Activated CD8-positive, alpha-beta T cell treated with anti-CD3 and anti-CD28 coated beads, Interleukin-2, amount 10 ng/mL, durations not matched to agents 7 days and 5 days (primary cell): ENCODE measurements around the gene PRSS38. TPM values are rescaled to one million over a fixed set of nuclear protein-coding genes. Genes with fewer than 3 reads are reported as not detected.

ENCODE experiments used
- ATAC-seq: fragments of 150-1000 bp; cut with Tn5 transposase; one replicate; pipeline ENCODE4 v1.10.0; 2021; ENCODE audit warnings: moderate library complexity
- CTCF ChIA-PET: fragments of 350-600 bp; sonication (Branson Sonifier 250); formaldehyde crosslinking; loops from one replicate; lab custom pipeline; 2021; ENCODE audit warnings: antibody characterized with exemption; lab: Charles Lee
- POLR2A ChIA-PET: fragments of 350-600 bp; sonication (Branson Sonifier 250); formaldehyde crosslinking; loops from one replicate; lab custom pipeline; 2021; ENCODE audit warnings: antibody characterized with exemption; lab: Charles Lee
- DNase-seq: peaks from one replicate; pipeline ENCODE4 v3.0.0-alpha.2; 2020
- H3K27ac Mint-ChIP-seq: one replicate; pipeline ENCODE4 v1.8.0; 2021; ENCODE audit warnings: mild to moderate bottlenecking, mixed read lengths
- H3K27me3 Mint-ChIP-seq: one replicate; pipeline ENCODE4 v1.8.0; 2021; ENCODE audit warnings: low read depth, mixed read lengths
- H3K36me3 Mint-ChIP-seq: one replicate; pipeline ENCODE4 v1.8.0; 2021; ENCODE audit warnings: low read depth, mixed read lengths
- H3K4me1 Mint-ChIP-seq: one replicate; pipeline ENCODE4 v1.8.0; 2021; ENCODE audit warnings: low read depth, mixed read lengths
- H3K4me3 Mint-ChIP-seq: one replicate; pipeline ENCODE4 v1.8.0; 2021; ENCODE audit warnings: mild to moderate bottlenecking, mixed read lengths
- H3K9me3 Mint-ChIP-seq: one replicate; pipeline ENCODE4 v1.8.0; 2022; ENCODE audit warnings: mixed read lengths; ENCODE audit not compliant: insufficient read depth
- total RNA-seq, 2 experiments: library from RNA; stranded (reverse); gene quantifications; one replicate each; pipeline ENCODE4 v1.2.3, GENCODE V29; 2021

Gene PRSS38
- total RNA-seq: not detected

DNA sequence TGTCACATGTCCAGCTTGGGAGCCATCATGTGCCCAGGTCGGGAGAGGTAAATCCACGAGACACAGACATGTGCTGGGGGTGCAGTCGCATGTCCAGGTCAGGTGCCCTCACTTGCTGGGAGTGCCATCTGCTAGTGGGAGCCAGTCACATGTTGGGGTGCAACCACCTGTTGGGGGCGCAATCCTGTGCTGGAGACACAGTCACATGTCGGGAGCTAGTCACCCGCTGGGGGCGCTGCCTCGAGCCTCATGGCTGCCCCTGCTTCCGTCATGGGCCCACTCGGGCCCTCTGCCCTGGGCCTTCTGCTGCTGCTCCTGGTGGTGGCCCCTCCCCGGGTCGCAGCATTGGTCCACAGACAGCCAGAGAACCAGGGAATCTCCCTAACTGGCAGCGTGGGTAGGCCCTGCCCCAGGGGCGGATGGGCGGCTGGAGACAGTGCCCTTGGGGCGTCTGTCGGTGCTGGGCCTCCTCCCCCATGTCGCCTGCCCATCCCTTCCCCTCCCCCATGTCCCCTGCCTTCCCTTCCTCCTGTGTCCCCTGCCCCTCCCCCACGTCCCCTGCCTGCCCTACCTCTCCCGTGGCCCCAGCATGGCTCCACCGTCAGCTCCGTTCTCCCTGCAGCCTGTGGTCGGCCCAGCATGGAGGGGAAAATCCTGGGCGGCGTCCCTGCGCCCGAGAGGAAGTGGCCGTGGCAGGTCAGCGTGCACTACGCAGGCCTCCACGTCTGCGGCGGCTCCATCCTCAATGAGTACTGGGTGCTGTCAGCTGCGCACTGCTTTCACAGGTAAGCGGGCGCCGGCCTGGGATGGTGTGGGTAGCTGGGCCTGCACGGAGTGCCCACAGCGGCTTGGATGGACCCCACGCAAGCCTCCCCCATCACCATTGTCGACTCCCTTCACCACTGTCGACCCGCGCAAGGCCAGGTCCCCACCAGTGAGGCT lies at the start of gene PRSS38:
Gene PRSS38 (plus strand): TSS at position 208 of the 942 bp plus-strand sequence. CDS start 42 bp downstream, at position 250.
- POLR2A ChIA-PET: no interaction called here
- DNase-seq (no peak), ATAC-seq (no peak)
- Mint-ChIP-seq H3K27me3 (no peaks in the 10 kb centered on the region), H3K4me3 (no peak within 1 kb of the TSS), H3K27ac (no peak within 1 kb of the TSS), H3K4me1 (peaks cover 5% of the 10 kb centered on the region), H3K36me3 (peaks cover 4% of the 10 kb centered on the region), H3K9me3 (peaks cover 11% of the 10 kb centered on the region)
- CTCF ChIA-PET: no interaction called here

DNA sequence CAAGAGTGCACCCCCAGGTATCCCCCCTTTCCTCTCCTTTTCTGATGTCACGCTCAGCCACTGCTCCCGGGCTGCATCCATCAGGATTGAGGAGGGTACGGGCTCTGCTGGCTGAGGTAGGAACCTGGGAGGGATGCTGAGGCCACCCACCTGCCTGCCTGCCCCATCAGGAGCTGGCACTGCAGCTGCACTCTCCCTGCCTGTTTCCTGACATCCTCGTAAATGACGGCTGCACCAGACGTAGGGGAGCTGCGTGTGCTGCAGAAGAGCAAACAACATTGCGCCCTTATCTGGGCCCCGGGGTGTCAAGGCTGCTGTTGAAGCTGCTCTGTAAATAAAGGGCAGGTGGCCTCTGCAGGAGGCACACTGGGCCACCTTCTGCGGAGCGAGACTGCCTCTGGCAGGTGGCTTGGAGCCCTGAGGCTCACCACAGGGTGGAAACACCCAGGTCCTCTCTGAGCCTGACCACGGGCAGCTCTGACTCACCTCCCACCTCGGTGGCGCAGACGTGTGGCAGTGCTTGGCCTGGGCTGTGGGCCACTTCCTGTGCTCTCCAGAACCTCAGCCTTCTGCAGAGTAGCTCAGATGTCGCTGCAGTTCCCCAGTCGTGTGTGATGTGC lies 49.4 kb upstream of the PRSS38 start:
- peak overlapping the region; percentile 83 for H3K27ac Mint-ChIP-seq
- no peaks in the 10 kb centered on the region for H3K27me3 Mint-ChIP-seq
- CTCF ChIA-PET: interaction anchor here (0.8 to 1.7 kb wide), 5 partner anchors 9 to 223 kb away, joined by 3 to 7 read pairs (median 6); no protein-coding TSS in a partner anchor
- DNase-seq (peak; percentile 92), ATAC-seq (peak; percentile 81)
- peaks cover 70% of the 10 kb centered on the region for H3K4me1 Mint-ChIP-seq
- H3K36me3 Mint-ChIP-seq: peaks cover 42% of the 10 kb centered on the region
- POLR2A ChIA-PET: interaction anchor here (0.7 to 1.0 kb wide), 2 partner anchors 22 to 391 kb away, joined by 3 to 6 read pairs; no protein-coding TSS in a partner anchor
- peak overlapping the region; percentile 52 for H3K4me3 Mint-ChIP-seq
- no peaks in the 10 kb centered on the region for H3K9me3 Mint-ChIP-seq

DNA sequence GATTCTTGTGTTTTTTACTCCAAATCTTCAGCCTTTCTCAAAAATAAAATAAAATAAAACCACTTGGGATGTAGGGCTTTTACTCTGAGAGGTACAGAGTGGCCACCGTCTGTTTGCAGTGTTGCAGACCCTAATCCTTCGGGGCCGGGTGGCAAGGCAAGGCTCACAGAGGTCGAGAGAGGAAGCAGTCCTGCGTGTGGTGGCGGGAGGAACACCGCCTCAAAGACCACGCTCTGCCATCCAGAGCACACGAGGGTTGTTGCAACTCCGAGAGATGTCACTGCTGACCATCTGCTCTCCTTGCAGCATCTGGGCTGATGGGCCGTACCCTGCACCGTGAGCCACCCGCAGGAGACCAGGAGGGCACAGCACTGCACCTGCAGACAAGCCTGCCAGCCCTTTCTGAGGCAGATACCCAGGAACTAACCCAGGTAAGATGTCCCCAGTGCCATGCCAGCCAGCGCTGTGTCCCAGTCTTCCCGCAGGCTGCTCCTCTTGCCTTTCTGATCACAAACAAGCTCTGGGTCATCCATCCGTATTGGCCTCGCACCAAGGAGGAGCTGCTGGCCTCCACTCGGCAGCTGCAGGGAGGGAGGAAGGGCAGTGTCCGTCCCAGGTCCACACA lies 48.7 kb upstream of the PRSS38 start:
- peak overlapping the region; percentile 52 for H3K4me3 Mint-ChIP-seq
- no peaks in the 10 kb centered on the region for H3K9me3 Mint-ChIP-seq
- ATAC-seq (peak; percentile 6), DNase-seq (peak; percentile 30)
- H3K27ac Mint-ChIP-seq: peak overlapping the region; percentile 83
- H3K27me3 Mint-ChIP-seq: no peaks in the 10 kb centered on the region
- ChIA-PET POLR2A (interaction anchor here (1.0 kb wide), 1 partner anchor 21 kb away, joined by 6 read pairs; no protein-coding TSS in a partner anchor), CTCF (interaction anchor here (0.9 to 1.7 kb wide), 4 partner anchors 8 to 187 kb away, joined by 3 to 7 read pairs (median 6); no protein-coding TSS in a partner anchor)
- peaks cover 64% of the 10 kb centered on the region for H3K4me1 Mint-ChIP-seq
- H3K36me3 Mint-ChIP-seq: peaks cover 37% of the 10 kb centered on the region

DNA sequence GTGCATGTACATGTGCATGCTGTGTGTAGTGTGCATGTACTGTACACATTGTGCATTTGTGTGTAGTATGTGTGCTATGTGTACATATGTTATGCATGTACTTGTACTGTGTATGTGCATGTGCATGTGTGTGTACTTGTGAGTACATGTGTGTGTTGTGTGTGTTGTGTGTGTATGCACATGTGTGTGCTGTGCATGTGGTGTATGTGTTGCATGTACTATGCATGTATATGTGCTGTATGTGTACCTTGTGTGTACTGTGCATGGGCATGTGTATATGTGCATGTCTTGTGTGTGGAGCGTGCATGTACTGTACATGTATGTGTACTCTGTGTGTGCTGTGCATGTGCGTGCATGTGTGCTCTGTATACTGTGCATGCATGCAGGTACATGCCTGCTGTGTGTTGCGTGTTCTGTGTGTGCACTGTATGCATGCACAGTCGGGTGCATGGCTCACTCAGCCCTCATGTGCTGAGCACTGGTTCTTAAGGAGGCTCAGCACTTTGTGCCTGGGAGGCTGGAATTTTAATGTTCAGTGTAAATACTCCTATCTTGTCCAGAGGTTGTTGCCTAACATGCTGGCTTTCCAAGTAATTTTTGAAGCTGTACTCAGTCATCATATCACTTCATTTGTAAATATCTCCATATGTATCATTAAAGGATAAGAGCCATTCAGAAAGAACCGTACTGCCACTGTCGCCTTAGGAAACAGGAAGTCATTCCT lies 47.9 kb upstream of the PRSS38 start:
- H3K36me3 Mint-ChIP-seq: peaks cover 42% of the 10 kb centered on the region
- H3K27me3 Mint-ChIP-seq: no peaks in the 10 kb centered on the region
- DNase-seq: no peak
- H3K4me3 Mint-ChIP-seq: no peak overlapping the region
- POLR2A ChIA-PET: no interaction called here
- H3K27ac Mint-ChIP-seq: peak overlapping the region; percentile 62
- ATAC-seq: no peak
- CTCF ChIA-PET: interaction anchor here (1.6 kb wide), 1 partner anchor 186 kb away, joined by 6 read pairs; no protein-coding TSS in a partner anchor
- H3K4me1 Mint-ChIP-seq: peaks cover 60% of the 10 kb centered on the region
- H3K9me3 Mint-ChIP-seq: no peaks in the 10 kb centered on the region

DNA sequence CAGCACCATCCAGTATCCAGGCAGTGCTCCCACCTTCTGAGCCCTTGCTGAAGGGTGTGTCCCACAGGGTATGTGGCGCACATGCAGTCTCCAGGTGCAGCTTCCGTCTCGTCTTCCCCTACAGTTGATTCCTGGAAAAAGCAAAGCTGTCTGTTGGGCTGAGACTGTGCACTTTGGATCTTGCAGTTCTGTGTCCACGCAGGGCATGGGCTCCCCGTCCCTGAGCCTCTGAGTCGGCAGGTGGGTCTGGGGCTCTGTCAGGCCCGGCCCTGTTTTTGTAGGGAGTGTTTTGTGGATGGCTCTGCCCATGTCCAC lies 47.4 kb upstream of the PRSS38 start:
- ATAC-seq: no peak

DNA sequence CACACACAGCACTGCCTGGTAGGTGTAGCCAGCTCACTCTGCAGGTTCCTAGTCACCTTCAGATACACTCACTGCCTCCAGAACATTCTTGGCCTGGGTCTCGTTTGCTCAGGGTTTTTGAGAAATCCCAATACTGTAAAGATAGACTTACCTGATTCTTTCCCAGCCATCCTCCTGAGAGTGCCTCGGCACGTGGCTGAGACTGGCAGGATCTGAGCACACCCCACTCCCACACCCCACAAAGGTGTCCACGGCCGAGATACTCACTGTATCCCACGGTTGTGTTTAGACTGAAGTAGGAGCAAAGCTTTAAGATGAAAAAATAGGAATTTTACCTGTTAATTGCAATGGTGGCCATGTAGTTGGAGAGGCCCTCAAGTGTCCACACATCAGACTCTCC lies 46.8 kb upstream of the PRSS38 start:
- CTCF ChIA-PET: interaction anchor here (1.6 kb wide), 1 partner anchor 185 kb away, joined by 6 read pairs; no protein-coding TSS in a partner anchor

More for the DNA sequence above, 47.4 kb upstream of the PRSS38 start:
- DNase-seq: no peak
- H3K27ac Mint-ChIP-seq: no peak overlapping the region
- no peaks in the 10 kb centered on the region for H3K27me3 Mint-ChIP-seq
- H3K36me3 Mint-ChIP-seq: peaks cover 42% of the 10 kb centered on the region
- no peak overlapping the region for H3K4me3 Mint-ChIP-seq
- peaks cover 57% of the 10 kb centered on the region for H3K4me1 Mint-ChIP-seq
- ChIA-PET POLR2A (no interaction called here), CTCF (interaction anchor here (1.6 kb wide), 1 partner anchor 186 kb away, joined by 6 read pairs; no protein-coding TSS in a partner anchor)
- no peaks in the 10 kb centered on the region for H3K9me3 Mint-ChIP-seq

DNA sequence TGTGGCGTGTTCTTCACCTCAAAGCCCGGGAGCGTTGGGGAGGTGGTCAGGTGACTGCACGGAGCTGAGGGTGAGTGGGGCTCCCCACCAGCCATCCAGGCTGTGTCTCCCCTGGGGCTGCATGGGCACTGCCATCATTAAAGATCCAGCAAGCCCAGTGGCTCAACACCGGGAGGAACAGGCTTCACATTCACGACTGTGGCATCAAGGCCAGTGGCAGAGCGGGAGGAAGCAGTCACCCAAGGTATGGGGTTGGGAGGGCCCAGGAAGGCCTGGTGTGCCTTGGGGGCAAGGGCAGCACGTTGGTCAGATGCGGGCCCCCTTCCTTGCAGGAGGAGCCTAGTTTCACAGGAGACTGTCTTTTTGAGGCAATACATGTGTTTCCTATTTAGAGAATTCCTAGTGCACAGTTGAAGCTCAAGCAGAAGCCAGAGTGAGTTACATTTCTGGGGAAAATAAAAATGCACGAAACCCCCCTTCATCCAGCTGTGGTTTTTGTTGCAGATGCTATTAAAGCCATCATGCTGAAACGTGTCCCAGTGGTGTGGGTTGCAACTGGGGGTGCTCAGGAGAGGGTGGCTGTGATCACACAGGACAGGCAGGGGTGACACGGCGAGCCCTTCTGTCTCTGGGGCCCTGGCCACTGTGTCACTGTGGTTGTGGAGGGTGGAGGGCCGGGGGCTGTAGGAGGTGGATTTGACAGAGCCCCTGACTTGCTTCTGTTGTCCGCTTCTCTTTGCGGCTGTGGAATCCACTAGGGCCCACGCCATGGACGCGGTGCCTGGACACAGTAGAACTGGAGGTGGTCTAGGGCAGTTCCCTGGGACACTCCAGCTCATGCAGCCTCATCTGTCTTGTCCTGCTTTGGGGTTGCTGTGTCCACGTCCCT lies 46.2 kb upstream of the PRSS38 start:
- H3K27me3 Mint-ChIP-seq: no peaks in the 10 kb centered on the region
- peaks cover 42% of the 10 kb centered on the region for H3K36me3 Mint-ChIP-seq
- no peak overlapping the region for H3K4me3 Mint-ChIP-seq
- no peak overlapping the region for H3K27ac Mint-ChIP-seq
- H3K4me1 Mint-ChIP-seq: peaks cover 57% of the 10 kb centered on the region
- DNase-seq: no peak
- no peaks in the 10 kb centered on the region for H3K9me3 Mint-ChIP-seq
- ChIA-PET POLR2A (no interaction called here), CTCF (interaction anchor here (1.6 kb wide), 1 partner anchor 185 kb away, joined by 6 read pairs; no protein-coding TSS in a partner anchor)
- ATAC-seq: no peak

More for the DNA sequence above, 46.8 kb upstream of the PRSS38 start:
- no peak overlapping the region for H3K4me3 Mint-ChIP-seq
- H3K27me3 Mint-ChIP-seq: no peaks in the 10 kb centered on the region
- POLR2A ChIA-PET: no interaction called here
- no peaks in the 10 kb centered on the region for H3K9me3 Mint-ChIP-seq
- H3K36me3 Mint-ChIP-seq: peaks cover 42% of the 10 kb centered on the region
- ATAC-seq (no peak), DNase-seq (no peak)
- peaks cover 57% of the 10 kb centered on the region for H3K4me1 Mint-ChIP-seq
- H3K27ac Mint-ChIP-seq: no peak overlapping the region

DNA sequence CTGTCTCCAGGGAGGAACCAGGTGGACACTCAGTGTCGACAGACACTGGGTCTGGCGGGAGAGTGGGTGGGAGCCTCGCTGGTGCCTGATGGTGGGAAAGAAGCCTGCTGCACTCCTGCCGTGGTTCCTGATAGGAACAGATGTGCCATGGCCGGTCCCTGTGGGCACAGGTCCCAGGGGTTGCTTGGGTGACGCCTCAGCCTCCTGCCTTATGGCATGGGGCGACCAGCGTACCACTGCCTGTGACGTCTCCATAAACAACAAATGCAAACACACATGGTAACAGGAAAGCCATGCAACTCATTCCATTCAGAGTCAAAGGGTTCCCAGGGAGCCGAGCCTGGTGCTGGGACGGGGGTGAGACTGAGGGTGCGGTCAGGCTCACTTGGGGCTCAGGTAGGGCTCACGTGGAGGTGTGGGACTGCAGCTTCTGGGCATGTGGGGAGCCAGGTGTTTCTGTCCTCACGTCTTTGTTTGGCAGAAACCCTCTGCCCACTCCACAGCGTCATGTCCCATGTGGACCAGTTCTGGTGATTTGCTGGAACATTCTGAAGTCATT lies 45.5 kb upstream of the PRSS38 start:
- Mint-ChIP-seq H3K4me1 (peaks cover 57% of the 10 kb centered on the region), H3K36me3 (peaks cover 43% of the 10 kb centered on the region), H3K9me3 (no peaks in the 10 kb centered on the region), H3K27ac (no peak overlapping the region), H3K4me3 (no peak overlapping the region), H3K27me3 (no peaks in the 10 kb centered on the region)
- ChIA-PET POLR2A (no interaction called here), CTCF (no interaction called here)
- ATAC-seq: no peak
- DNase-seq: no peak

DNA sequence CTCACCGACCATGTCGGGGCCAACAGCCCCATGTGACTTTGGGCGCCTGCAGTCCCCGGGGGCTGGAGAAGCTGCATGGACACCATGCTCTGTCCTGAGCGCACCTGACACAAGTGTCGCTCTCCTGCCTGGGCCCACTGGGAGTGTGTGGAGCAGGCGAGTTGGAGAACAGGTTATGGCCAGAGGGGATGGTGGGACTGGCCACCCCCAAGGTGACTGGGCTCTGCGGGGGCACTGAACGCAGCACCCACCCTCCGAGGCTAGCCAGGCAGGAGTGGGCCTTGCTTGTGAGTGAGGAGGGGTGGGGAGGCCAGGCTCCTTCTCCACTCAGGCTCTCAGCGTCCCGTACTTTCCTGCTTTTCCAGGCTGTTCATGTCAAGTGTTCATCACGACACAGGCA lies 44.7 kb upstream of the PRSS38 start:
- H3K4me1 Mint-ChIP-seq: peaks cover 53% of the 10 kb centered on the region
- CTCF ChIA-PET: interaction anchor here (0.8 kb wide), 1 partner anchor 8 kb away, joined by 3 read pairs; no protein-coding TSS in a partner anchor
- no peak overlapping the region for H3K4me3 Mint-ChIP-seq
- peaks cover 43% of the 10 kb centered on the region for H3K36me3 Mint-ChIP-seq
- ATAC-seq (no peak), DNase-seq (no peak)
- H3K9me3 Mint-ChIP-seq: no peaks in the 10 kb centered on the region
- POLR2A ChIA-PET: no interaction called here
- no peaks in the 10 kb centered on the region for H3K27me3 Mint-ChIP-seq
- H3K27ac Mint-ChIP-seq: no peak overlapping the region

DNA sequence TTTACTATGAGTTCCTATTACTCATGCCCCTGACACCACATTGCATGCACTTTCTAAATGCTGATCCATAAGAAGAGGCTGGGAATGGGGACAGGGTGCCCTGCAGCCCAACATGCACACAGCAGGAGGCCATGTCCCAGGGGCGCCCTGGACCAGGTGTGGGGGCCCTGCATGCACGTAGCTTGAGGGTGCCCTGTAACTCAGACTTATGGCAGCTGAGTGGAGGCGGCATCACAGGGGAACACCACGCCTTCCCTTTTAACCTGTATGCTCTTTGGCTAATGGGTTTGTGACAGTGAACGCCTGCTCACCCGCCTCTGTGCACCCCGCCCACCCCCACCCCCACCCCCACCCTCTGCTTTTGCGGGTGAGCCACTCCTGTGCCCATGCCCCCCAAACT lies 44.1 kb upstream of the PRSS38 start:
- Mint-ChIP-seq H3K27ac (no peak overlapping the region), H3K9me3 (no peaks in the 10 kb centered on the region), H3K4me1 (peaks cover 52% of the 10 kb centered on the region), H3K27me3 (no peaks in the 10 kb centered on the region), H3K36me3 (peaks cover 46% of the 10 kb centered on the region), H3K4me3 (no peak overlapping the region)
- DNase-seq (no peak), ATAC-seq (no peak)
- POLR2A ChIA-PET: no interaction called here
- CTCF ChIA-PET: interaction anchor here (0.8 kb wide), 1 partner anchor 8 kb away, joined by 3 read pairs; no protein-coding TSS in a partner anchor
